ENCODE data around the gene MCF2L. TPM values are rescaled to one million over a fixed set of nuclear protein-coding genes. Genes with fewer than 3 reads are reported as not detected.
A peak's percentile ranks its signal among the peaks of the same experiment; 100 is the strongest.

MCF2L gene
- total RNA-seq, 2 donors from 2014 or later = 48.0 to 49.9 TPM

DNA sequence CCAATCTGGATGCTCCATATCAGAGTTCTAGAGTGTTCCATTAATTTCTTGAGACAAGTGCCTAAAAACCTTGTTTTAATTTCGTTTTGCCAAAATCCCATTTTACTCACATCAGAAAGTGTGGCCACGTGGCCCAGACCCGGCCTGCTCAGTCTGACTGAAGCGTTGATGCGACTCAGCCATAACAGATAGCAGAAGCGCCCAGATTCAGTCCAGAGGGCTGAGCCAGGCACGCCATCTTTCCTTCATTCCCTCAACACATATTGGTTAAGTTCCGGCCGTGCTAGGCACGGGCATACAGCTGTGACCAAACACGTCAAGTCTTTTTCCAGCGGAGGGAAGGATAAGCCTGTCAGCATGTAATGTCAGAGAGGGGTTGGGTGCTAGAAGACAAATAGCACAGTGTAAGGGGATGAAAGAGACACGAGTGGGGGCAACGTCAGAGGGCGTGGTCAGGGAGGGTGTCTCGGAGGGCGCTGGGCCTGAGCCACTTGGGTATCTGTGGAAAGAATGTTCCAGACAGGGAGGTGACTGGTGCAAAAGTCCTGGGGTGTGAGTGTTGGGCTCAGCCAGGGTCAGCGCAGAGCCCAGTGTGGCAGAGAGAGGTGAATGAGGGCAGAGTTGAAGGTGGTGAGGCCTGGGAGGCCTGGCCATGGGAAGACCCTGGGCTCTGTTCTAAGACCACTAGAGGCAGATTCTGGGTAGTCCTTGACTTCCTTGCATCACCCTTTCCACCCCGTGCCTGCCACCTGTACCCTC is 156.7 kb downstream of the MCF2L start:
- Mint-ChIP-seq H3K27me3 (ENCODE audit: insufficient read depth) (peaks cover 2% of the 10 kb centered on the region), H3K36me3 (ENCODE audit: low read depth) (peaks cover 14% of the 10 kb centered on the region), H3K27ac (no peak overlapping the region), H3K4me1 (peaks cover 18% of the 10 kb centered on the region), H3K4me3 (no peak overlapping the region), H3K9me3 (peaks cover 2% of the 10 kb centered on the region)
- DNase-seq = no peak
- Histone ChIP-seq H3K36me3 (ENCODE audit: control insufficient read depth, insufficient read depth, low read length) (no peaks in the 10 kb centered on the region), H3K27me3 (ENCODE audit: control insufficient read depth, insufficient read depth, low read length, poor library complexity, severe bottlenecking) (no peaks in the 10 kb centered on the region), H3K9me3 (ENCODE audit: control insufficient read depth, low read length) (no peaks in the 10 kb centered on the region), H3K9ac (ENCODE audit: extremely low read depth, low read length, poor library complexity, severe bottlenecking) (no peak overlapping the region), H3K27ac (ENCODE audit: low read depth, low read length) (no peak overlapping the region), H3K4me3 (ENCODE audit: low read length) (no peak overlapping the region), H3K4me1 (ENCODE audit: control insufficient read depth, insufficient read depth, low read length) (peaks cover 8% of the 10 kb centered on the region)
- TF ChIP-seq, protein P1, sequence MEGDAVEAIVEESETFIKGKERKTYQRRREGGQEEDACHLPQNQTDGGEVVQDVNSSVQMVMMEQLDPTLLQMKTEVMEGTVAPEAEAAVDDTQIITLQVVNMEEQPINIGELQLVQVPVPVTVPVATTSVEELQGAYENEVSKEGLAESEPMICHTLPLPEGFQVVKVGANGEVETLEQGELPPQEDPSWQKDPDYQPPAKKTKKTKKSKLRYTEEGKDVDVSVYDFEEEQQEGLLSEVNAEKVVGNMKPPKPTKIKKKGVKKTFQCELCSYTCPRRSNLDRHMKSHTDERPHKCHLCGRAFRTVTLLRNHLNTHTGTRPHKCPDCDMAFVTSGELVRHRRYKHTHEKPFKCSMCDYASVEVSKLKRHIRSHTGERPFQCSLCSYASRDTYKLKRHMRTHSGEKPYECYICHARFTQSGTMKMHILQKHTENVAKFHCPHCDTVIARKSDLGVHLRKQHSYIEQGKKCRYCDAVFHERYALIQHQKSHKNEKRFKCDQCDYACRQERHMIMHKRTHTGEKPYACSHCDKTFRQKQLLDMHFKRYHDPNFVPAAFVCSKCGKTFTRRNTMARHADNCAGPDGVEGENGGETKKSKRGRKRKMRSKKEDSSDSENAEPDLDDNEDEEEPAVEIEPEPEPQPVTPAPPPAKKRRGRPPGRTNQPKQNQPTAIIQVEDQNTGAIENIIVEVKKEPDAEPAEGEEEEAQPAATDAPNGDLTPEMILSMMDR (conservative IDR thresholded peaks at IDR 0.05) = no peak
- WGBS, 2 experiments (ENCODE audit: insufficient coverage in 1 of 2, insufficient read length in 1 of 2) = 94 to 95% methylated on average over 17 to 19 of the region's 19 CpGs

DNA sequence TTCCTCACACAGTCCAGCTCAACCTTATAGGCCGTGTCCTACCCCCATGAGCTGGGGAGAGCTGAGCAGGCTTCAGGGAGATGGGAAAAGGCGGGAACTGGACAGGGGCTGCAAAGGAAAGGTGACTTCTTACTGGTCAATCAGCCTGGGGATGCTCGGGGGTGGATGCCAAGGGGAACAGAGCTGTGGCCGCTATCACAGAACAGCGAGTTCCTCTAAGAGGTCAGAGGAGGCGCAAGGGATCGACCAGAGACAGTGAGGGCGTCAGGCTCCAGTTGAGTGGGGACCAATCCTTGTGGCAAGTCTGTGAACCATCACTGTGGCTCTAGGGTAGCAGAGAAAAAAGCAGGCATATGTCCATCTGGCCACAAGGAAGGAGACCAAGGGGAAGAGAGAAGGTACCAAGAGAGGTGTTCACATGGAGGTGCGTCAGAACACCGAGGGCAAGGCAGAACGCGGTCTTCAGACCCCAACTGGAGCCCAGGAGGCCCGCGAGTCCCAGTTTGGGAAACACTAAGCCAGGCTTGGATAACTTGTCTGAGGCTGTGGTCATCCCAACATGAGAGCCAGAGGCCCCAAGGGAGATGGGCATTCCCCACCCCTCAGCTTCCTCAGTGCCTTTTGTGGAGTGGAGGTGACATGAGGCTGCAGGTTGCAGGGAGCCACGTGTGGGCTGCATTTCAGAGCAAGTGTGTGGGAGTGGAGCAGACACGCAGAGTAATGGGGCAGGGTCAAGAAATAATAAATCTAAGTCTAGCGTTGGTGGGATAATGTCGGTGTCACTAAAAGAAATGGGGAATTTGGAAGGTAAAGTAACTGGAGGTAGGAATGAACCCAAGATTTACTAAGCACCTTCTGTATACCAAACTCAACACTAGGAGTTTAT is 157.5 kb downstream of the MCF2L start:
- peaks cover 4% of the 10 kb centered on the region for H3K27me3 Mint-ChIP-seq (ENCODE audit: insufficient read depth)
- Histone ChIP-seq H3K36me3 (ENCODE audit: control insufficient read depth, insufficient read depth, low read length) (no peaks in the 10 kb centered on the region), H3K4me1 (ENCODE audit: control insufficient read depth, insufficient read depth, low read length) (peaks cover 13% of the 10 kb centered on the region), H3K4me3 (ENCODE audit: low read length) (no peak overlapping the region), H3K9me3 (ENCODE audit: control insufficient read depth, low read length) (no peaks in the 10 kb centered on the region), H3K27me3 (ENCODE audit: control insufficient read depth, insufficient read depth, low read length, poor library complexity, severe bottlenecking) (no peaks in the 10 kb centered on the region), H3K9ac (ENCODE audit: extremely low read depth, low read length, poor library complexity, severe bottlenecking) (no peak overlapping the region), H3K27ac (ENCODE audit: low read depth, low read length) (no peak overlapping the region)
- DNase-seq = peak; percentile 36
- WGBS, 2 experiments (ENCODE audit: insufficient coverage in 1 of 2, insufficient read length in 1 of 2) = 94 to 95% methylated on average over 12 to 18 of the region's 18 CpGs
- peaks cover 2% of the 10 kb centered on the region for H3K9me3 Mint-ChIP-seq
- H3K4me3 Mint-ChIP-seq = no peak overlapping the region
- no peak overlapping the region for H3K27ac Mint-ChIP-seq
- peaks cover 20% of the 10 kb centered on the region for H3K4me1 Mint-ChIP-seq
- H3K36me3 Mint-ChIP-seq (ENCODE audit: low read depth) = peaks cover 19% of the 10 kb centered on the region
- TF ChIP-seq, protein P1 (conservative IDR thresholded peaks at IDR 0.05) = no peak

DNA sequence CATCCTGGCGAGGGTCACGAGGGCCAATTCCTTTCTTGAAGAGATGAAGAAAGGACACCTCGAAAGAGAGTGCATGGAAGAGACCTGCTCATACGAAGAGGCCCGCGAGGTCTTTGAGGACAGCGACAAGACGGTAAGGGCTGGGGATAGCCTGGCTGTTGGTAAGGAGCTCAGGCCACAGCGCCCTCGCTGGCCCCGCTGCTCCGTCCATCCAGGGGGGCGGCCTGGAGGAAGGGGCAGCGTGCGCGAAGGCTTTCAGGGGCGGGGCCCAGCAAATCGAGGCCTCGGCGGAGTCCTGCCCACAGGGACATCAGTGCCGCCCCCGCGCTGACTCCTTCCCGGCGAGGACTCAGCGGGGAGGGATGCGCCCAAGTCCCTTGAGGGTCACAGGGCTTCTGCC is 160.5 kb downstream of the MCF2L start:
- H3K9me3 ChIP-seq (ENCODE audit: control insufficient read depth, low read length) = peaks cover 5% of the 10 kb centered on the region
- WGBS, 2 experiments (ENCODE audit: insufficient coverage in 1 of 2, insufficient read length in 1 of 2) = 93 to 94% methylated on average over 21 to 27 of the region's 27 CpGs

More for the DNA sequence above, 160.5 kb downstream of the MCF2L start:
- H3K9ac ChIP-seq (ENCODE audit: extremely low read depth, low read length, poor library complexity, severe bottlenecking) = no peak overlapping the region
- no peak overlapping the region for H3K27ac ChIP-seq (ENCODE audit: low read depth, low read length)
- TF ChIP-seq, protein P1 (conservative IDR thresholded peaks at IDR 0.05) = no peak
- DNase-seq = peak; percentile 60
- H3K36me3 Mint-ChIP-seq (ENCODE audit: low read depth) = peaks cover 19% of the 10 kb centered on the region
- no peaks in the 10 kb centered on the region for H3K36me3 ChIP-seq (ENCODE audit: control insufficient read depth, insufficient read depth, low read length)
- H3K4me3 Mint-ChIP-seq = no peak overlapping the region
- no peaks in the 10 kb centered on the region for H3K27me3 ChIP-seq (ENCODE audit: control insufficient read depth, insufficient read depth, low read length, poor library complexity, severe bottlenecking)
- H3K9me3 Mint-ChIP-seq = peaks cover 5% of the 10 kb centered on the region
- peaks cover 12% of the 10 kb centered on the region for H3K4me1 Mint-ChIP-seq
- no peak overlapping the region for H3K4me3 ChIP-seq (ENCODE audit: low read length)
- peaks cover 4% of the 10 kb centered on the region for H3K27me3 Mint-ChIP-seq (ENCODE audit: insufficient read depth)
- peaks cover 9% of the 10 kb centered on the region for H3K4me1 ChIP-seq (ENCODE audit: control insufficient read depth, insufficient read depth, low read length)
- peak overlapping the region; percentile 59 for H3K27ac Mint-ChIP-seq
